Measurements from ENCODE around the gene NAP1L1. TPM values are rescaled to one million over a fixed set of nuclear protein-coding genes. Genes with fewer than 3 reads are reported as not detected.
A peak's percentile ranks its signal among the peaks of the same experiment; 100 is the strongest.

Gene NAP1L1
- total RNA-seq = 1,000 to 10,000 TPM; 1,078 to 1,092 TPM

GRCh38 chr12:76083904-76084862 lies at the start of gene NAP1L1:
Gene NAP1L1, minus strand, starts transcription at chr12:76084685. Its CDS starts 10,466 bp downstream, at chr12:76074219.
- CTCF ChIA-PET = no interaction called here
- DNase-seq = peak; percentile 97
- Mint-ChIP-seq H3K27ac (peak within 1 kb of the TSS; percentile 98), H3K36me3 (ENCODE audit: low read depth) (peaks cover 33% of the 10 kb centered on the region), H3K9me3 (no peaks in the 10 kb centered on the region), H3K27me3 (ENCODE audit: low read depth) (no peaks in the 10 kb centered on the region), H3K4me1 (ENCODE audit: low read depth) (peaks cover 47% of the 10 kb centered on the region), H3K4me3 (peak within 1 kb of the TSS; percentile 94)
- intact Hi-C loops (cut with micrococcal nuclease) = loop anchor here (1.0 to 5.0 kb wide), 16 partner anchors 15 to 1547 kb away; partner anchors contain the start of genes ATXN7L3B, BBS10, CSRP2 and GLIPR1

GRCh38 chr12:76127588-76127987 lies 43.1 kb upstream of the NAP1L1 start:
- H3K4me3 Mint-ChIP-seq = no peak overlapping the region
- CTCF ChIA-PET = no interaction called here
- no peak for DNase-seq

GRCh38 chr12:76124456-76124855 lies 40.0 kb upstream of the NAP1L1 start:
- Mint-ChIP-seq H3K9me3 (no peaks in the 10 kb centered on the region), H3K27me3 (ENCODE audit: low read depth) (no peaks in the 10 kb centered on the region), H3K4me3 (no peak overlapping the region), H3K4me1 (ENCODE audit: low read depth) (no peaks in the 10 kb centered on the region), H3K36me3 (ENCODE audit: low read depth) (no peaks in the 10 kb centered on the region), H3K27ac (no peak overlapping the region)
- CTCF ChIA-PET = interaction anchor here (0.6 kb wide), 1 partner anchor 339 kb away, joined by 3 read pairs; no protein-coding TSS in a partner anchor
- no peak for DNase-seq
- intact Hi-C loops (cut with micrococcal nuclease) = no loop called here

More at GRCh38 chr12:76127588-76127987, 43.1 kb upstream of the NAP1L1 start:
- Mint-ChIP-seq H3K27ac (no peak overlapping the region), H3K4me1 (ENCODE audit: low read depth) (no peaks in the 10 kb centered on the region), H3K27me3 (ENCODE audit: low read depth) (no peaks in the 10 kb centered on the region), H3K9me3 (no peaks in the 10 kb centered on the region), H3K36me3 (ENCODE audit: low read depth) (no peaks in the 10 kb centered on the region)
- intact Hi-C loops (cut with micrococcal nuclease) = no loop called here

GRCh38 chr12:76123259-76124212 lies 39.1 kb upstream of the NAP1L1 start:
- CTCF ChIA-PET = interaction anchor here (0.7 kb wide), 1 partner anchor 63 kb away, joined by 3 read pairs; no protein-coding TSS in a partner anchor
- DNase-seq = no peak
- Mint-ChIP-seq H3K36me3 (ENCODE audit: low read depth) (no peaks in the 10 kb centered on the region), H3K27ac (no peak overlapping the region), H3K27me3 (ENCODE audit: low read depth) (no peaks in the 10 kb centered on the region), H3K4me3 (no peak overlapping the region), H3K4me1 (ENCODE audit: low read depth) (no peaks in the 10 kb centered on the region), H3K9me3 (no peaks in the 10 kb centered on the region)
- intact Hi-C loops (cut with micrococcal nuclease) = no loop called here

GRCh38 chr12:76119887-76120286 lies 35.4 kb upstream of the NAP1L1 start:
- H3K9me3 Mint-ChIP-seq = no peaks in the 10 kb centered on the region
- no peak for DNase-seq
- intact Hi-C loops (cut with micrococcal nuclease) = no loop called here
- H3K4me1 Mint-ChIP-seq (ENCODE audit: low read depth) = no peaks in the 10 kb centered on the region
- no peak overlapping the region for H3K27ac Mint-ChIP-seq
- H3K36me3 Mint-ChIP-seq (ENCODE audit: low read depth) = no peaks in the 10 kb centered on the region
- H3K27me3 Mint-ChIP-seq (ENCODE audit: low read depth) = no peaks in the 10 kb centered on the region
- no peak overlapping the region for H3K4me3 Mint-ChIP-seq
- CTCF ChIA-PET = no interaction called here

GRCh38 chr12:76117751-76118150 lies 33.3 kb upstream of the NAP1L1 start:
- Mint-ChIP-seq H3K27me3 (ENCODE audit: low read depth) (no peaks in the 10 kb centered on the region), H3K9me3 (no peaks in the 10 kb centered on the region), H3K4me3 (no peak overlapping the region), H3K4me1 (ENCODE audit: low read depth) (no peaks in the 10 kb centered on the region), H3K27ac (no peak overlapping the region), H3K36me3 (ENCODE audit: low read depth) (no peaks in the 10 kb centered on the region)
- no peak for DNase-seq
- CTCF ChIA-PET = no interaction called here
- intact Hi-C loops (cut with micrococcal nuclease) = no loop called here

- CTCF ChIA-PET = no interaction called here
Observed at GRCh38 chr12:76117067-76117691, 32.7 kb upstream of the NAP1L1 start.

GRCh38 chr12:76113800-76114757 lies 29.6 kb upstream of the NAP1L1 start:
- H3K27ac Mint-ChIP-seq = no peak overlapping the region
- no peak for DNase-seq
- H3K36me3 Mint-ChIP-seq (ENCODE audit: low read depth) = no peaks in the 10 kb centered on the region
- H3K27me3 Mint-ChIP-seq (ENCODE audit: low read depth) = no peaks in the 10 kb centered on the region
- CTCF ChIA-PET = no interaction called here
- H3K9me3 Mint-ChIP-seq = no peaks in the 10 kb centered on the region
- intact Hi-C loops (cut with micrococcal nuclease) = no loop called here
- no peak overlapping the region for H3K4me3 Mint-ChIP-seq
- no peaks in the 10 kb centered on the region for H3K4me1 Mint-ChIP-seq (ENCODE audit: low read depth)

More at GRCh38 chr12:76117067-76117691, 32.7 kb upstream of the NAP1L1 start:
- no peaks in the 10 kb centered on the region for H3K9me3 Mint-ChIP-seq
- DNase-seq = no peak
- no peaks in the 10 kb centered on the region for H3K27me3 Mint-ChIP-seq (ENCODE audit: low read depth)
- H3K4me3 Mint-ChIP-seq = no peak overlapping the region
- no peaks in the 10 kb centered on the region for H3K4me1 Mint-ChIP-seq (ENCODE audit: low read depth)
- no peak overlapping the region for H3K27ac Mint-ChIP-seq
- H3K36me3 Mint-ChIP-seq (ENCODE audit: low read depth) = no peaks in the 10 kb centered on the region
- intact Hi-C loops (cut with micrococcal nuclease) = no loop called here

- intact Hi-C loops (cut with micrococcal nuclease) = no loop called here
- Mint-ChIP-seq H3K27me3 (ENCODE audit: low read depth) (no peaks in the 10 kb centered on the region), H3K9me3 (no peaks in the 10 kb centered on the region), H3K4me1 (ENCODE audit: low read depth) (no peaks in the 10 kb centered on the region), H3K36me3 (ENCODE audit: low read depth) (no peaks in the 10 kb centered on the region), H3K4me3 (no peak overlapping the region), H3K27ac (no peak overlapping the region)
- CTCF ChIA-PET = no interaction called here
- no peak for DNase-seq
Observed at GRCh38 chr12:76111209-76111749, 26.8 kb upstream of the NAP1L1 start.

- Mint-ChIP-seq H3K36me3 (ENCODE audit: low read depth) (no peaks in the 10 kb centered on the region), H3K27ac (no peak overlapping the region), H3K4me1 (ENCODE audit: low read depth) (no peaks in the 10 kb centered on the region), H3K27me3 (ENCODE audit: low read depth) (no peaks in the 10 kb centered on the region), H3K4me3 (no peak overlapping the region), H3K9me3 (no peaks in the 10 kb centered on the region)
- CTCF ChIA-PET = interaction anchor here (0.7 to 1.7 kb wide), 3 partner anchors 19 to 268 kb away, joined by 3 to 5 read pairs (median 4); no protein-coding TSS in a partner anchor
- DNase-seq = no peak
- intact Hi-C loops (cut with micrococcal nuclease) = no loop called here
Observed at GRCh38 chr12:76109879-76110278, 25.4 kb upstream of the NAP1L1 start.

GRCh38 chr12:76108356-76108755 lies 23.9 kb upstream of the NAP1L1 start:
- intact Hi-C loops (cut with micrococcal nuclease) = no loop called here
- H3K36me3 Mint-ChIP-seq (ENCODE audit: low read depth) = no peaks in the 10 kb centered on the region
- CTCF ChIA-PET = interaction anchor here (0.7 to 1.7 kb wide), 2 partner anchors 237 to 386 kb away, joined by 4 to 7 read pairs; no protein-coding TSS in a partner anchor

More at GRCh38 chr12:76108356-76108755, 23.9 kb upstream of the NAP1L1 start:
- Mint-ChIP-seq H3K27ac (no peak overlapping the region), H3K27me3 (ENCODE audit: low read depth) (no peaks in the 10 kb centered on the region), H3K4me3 (no peak overlapping the region), H3K9me3 (no peaks in the 10 kb centered on the region), H3K4me1 (ENCODE audit: low read depth) (no peaks in the 10 kb centered on the region)
- no peak for DNase-seq

All from activated naive CD4-positive, alpha-beta T cell treated with anti-CD3 and anti-CD28 coated beads for 36 hours (primary cell).